ENCODE measurements around the gene DGKZ.

DGKZ gene

GRCh38 chr11:46386674-46387073, 39.4 kb downstream of the DGKZ start:
- no peak for DNase-seq (ENCODE audit: low read depth)

GRCh38 chr11:46387456-46387855, 40.2 kb downstream of the DGKZ start:
- no peak overlapping the region for H3K4me3 ChIP-seq (ENCODE audit: low read length)
- TF ChIP-seq, protein P1, sequence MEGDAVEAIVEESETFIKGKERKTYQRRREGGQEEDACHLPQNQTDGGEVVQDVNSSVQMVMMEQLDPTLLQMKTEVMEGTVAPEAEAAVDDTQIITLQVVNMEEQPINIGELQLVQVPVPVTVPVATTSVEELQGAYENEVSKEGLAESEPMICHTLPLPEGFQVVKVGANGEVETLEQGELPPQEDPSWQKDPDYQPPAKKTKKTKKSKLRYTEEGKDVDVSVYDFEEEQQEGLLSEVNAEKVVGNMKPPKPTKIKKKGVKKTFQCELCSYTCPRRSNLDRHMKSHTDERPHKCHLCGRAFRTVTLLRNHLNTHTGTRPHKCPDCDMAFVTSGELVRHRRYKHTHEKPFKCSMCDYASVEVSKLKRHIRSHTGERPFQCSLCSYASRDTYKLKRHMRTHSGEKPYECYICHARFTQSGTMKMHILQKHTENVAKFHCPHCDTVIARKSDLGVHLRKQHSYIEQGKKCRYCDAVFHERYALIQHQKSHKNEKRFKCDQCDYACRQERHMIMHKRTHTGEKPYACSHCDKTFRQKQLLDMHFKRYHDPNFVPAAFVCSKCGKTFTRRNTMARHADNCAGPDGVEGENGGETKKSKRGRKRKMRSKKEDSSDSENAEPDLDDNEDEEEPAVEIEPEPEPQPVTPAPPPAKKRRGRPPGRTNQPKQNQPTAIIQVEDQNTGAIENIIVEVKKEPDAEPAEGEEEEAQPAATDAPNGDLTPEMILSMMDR (conservative IDR thresholded peaks at IDR 0.05; ENCODE audit: low read depth, low read length) = no peak
- no peak for DNase-seq (ENCODE audit: low read depth)

More at GRCh38 chr11:46386674-46387073, 39.4 kb downstream of the DGKZ start:
- H3K4me3 ChIP-seq (ENCODE audit: low read length) = no peak overlapping the region
- TF ChIP-seq, protein P1 (conservative IDR thresholded peaks at IDR 0.05; ENCODE audit: low read depth, low read length) = no peak

DNA sequence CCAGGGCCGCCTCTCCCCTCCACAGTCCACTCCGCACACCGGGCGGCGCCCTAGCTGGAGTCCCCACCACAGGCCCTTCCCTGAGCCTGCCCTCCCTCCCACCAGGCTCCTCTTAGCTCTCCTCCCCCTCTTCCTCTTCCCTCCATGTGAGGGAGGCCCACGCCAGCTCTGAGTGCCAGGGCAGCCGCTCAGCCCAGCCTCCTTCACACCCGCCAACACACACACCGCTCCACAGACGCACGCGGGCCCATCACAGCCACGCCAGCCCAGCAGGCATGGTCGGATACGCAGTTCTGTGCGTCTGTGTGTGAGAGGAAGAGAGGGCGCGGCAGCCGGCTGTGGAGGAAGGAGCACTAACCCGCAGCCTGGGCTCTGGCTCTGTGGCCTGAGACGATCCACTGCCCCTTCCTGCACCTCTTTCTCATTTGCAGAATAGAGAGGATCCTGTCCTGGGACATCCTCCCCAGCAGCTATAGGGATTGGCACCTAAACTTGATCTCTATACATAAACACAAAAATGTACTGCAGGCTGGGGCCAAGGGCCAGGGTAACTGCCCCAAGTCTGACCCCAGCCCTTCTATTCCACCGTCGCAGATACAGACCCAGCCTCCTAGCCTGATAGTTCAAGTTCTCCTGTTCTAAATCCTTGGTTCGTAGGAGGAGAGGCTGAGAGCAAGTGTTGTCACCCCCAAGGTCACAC, 40.8 kb downstream of the DGKZ start:
- TF ChIP-seq, protein P1 (conservative IDR thresholded peaks at IDR 0.05; ENCODE audit: low read depth, low read length) = no peak
- no peak overlapping the region for H3K4me3 ChIP-seq (ENCODE audit: low read length)
- DNase-seq (ENCODE audit: low read depth) = no peak

DNA sequence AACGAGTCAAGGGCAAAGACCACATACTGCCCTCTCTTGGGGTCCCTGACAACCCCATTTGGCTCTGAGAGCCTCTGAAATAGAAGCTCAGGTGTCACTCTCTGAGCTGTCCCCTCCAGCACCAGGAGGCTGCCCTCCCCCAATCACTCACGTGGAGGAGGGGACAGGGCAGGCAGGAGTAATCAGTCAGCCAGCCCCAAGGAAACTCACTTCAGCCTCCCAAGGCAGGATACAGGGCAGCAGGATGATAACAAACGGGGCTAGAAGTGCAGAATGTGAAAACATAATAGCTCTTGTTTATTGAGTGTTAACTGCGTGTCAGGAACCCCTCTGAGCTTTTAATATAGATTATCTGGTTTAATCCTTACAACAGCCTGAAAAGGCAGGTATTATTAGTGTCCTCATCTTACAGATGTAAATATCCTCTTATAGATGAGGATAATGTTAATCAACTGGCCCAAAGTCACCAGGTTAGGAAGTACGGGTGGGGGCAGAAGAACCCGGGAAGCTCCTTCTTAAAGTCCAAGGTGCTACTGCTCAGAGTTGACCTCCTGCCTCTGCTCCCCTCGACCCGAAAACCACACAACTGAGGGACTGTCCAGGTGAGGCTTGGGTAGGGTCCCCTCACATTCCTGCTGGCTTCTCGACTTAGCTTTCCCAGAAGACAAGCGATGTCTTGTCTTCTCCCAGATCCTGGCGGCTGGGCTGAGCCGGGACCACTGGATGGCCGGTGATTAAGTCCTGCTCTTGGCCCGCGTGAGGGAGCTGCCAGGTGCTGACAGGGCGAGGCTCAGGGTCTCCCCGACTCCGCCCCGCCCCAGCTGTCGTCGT, 41.6 kb downstream of the DGKZ start:
- no peak overlapping the region for H3K4me3 ChIP-seq (ENCODE audit: low read length)
- DNase-seq (ENCODE audit: low read depth) = no peak
- TF ChIP-seq, protein P1 (conservative IDR thresholded peaks at IDR 0.05; ENCODE audit: low read depth, low read length) = no peak

DNA sequence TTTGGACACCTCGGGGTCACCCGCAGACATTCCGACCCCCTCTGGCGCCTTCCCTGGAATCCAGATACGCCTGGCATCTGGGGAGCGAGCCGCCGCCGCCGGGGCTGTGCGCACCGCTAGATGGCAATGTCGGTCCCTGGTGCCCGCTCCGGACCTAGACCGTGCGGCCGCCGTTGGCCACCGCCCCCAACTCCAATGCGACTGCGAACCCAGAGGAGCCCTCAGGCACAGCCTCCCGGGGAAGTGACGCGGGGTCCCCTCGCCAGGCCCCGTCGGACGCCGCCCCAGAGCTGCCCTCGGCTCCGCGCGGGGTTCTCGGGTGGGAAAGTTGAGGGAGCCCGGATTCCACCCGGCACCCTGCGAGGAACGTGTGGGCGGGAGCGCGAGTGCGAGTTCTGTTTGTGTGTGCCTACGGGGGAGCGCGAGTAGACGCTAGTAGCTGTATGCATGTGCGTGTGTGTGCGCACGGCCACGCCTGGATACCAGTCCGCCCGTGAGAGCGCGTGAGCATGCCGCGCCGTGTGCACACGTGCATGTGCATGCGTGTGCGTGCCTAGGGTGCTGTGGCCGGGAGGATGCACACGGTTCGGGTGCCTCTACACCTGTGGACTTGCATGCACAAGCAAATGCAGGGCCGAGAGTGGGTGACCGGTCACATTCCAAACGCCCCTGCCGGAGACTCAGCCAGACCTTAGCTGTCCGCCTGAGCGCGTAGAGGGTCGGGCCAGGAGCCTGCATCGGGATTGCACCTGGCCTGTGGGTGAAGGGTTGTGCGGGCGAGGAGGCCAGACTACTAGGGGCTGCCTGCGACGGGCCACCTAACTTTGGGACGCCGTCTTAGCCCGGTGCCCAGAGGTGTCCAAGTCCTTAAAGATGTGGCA, 42.4 kb downstream of the DGKZ start:
- DNase-seq (ENCODE audit: low read depth) = no peak
- TF ChIP-seq, protein P1 (conservative IDR thresholded peaks at IDR 0.05; ENCODE audit: low read depth, low read length) = peak; percentile 77
- H3K4me3 ChIP-seq (ENCODE audit: low read length) = peak overlapping the region; percentile 48

DNA sequence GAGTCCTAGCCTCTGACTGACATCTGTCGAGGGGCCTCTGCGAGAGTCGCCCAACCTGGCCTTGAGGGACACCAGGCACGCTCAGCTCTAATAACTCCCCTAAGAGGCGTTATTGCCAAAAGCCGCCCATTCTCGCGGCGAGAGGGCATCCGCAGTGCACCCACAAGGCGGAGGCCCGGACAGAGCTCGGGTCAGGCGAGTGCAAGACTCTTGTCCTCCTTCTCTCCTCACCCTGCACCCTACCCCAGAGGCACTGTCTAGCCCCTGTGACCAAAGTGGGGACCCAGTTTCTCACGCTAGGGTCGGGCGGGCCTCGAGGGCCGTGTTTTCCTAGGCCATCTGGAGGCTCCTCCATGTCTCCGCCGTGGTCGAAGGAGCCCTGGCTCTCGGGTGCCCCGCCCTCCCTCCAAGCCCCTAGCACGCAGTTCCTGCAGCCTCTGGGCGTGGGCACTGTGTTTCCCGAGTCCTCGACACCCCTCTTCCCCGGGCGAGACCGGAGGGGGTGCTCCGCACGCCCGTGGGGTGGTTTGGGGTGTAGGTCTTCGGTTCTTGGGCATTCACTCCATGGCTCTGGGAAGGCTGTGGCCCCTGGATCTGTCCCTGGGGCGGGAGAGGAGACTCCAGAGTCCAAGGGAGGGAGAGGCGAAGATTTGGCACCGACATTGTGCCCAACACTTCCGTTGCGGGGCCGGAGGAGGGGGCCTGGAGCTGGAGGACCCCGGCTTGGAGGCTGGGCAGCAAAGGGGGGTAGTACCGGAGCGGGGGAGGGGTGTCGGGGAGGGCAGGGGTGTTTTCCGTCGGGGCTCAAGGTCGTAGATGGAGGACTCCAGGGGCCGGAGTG, 43.3 kb downstream of the DGKZ start:
- DNase-seq (ENCODE audit: low read depth) = no peak
- no peak overlapping the region for H3K4me3 ChIP-seq (ENCODE audit: low read length)
- TF ChIP-seq, protein P1 (conservative IDR thresholded peaks at IDR 0.05; ENCODE audit: low read depth, low read length) = no peak
